Esophagus muscularis mucosa (tissue), 4 donors: ENCODE data around the gene TXN. TPM values are rescaled to one million over a fixed set of nuclear protein-coding genes. Genes with fewer than 3 reads are reported as not detected.

Experiments used
- DNase-seq: peaks from one replicate; pipeline ENCODE4 v3.0.0-alpha.2; 2017; ENCODE audit errors: extremely low spot score
- H3K27ac ChIP-seq, 4 donors: fragments of 200-600 bp; sonication (generic); replicated peaks in 1 of 4; 1 replicate in 3 of 4; 2 replicates in 1 of 4; pipeline ENCODE4 v1.5.1; 2016 to 2019; ENCODE audit warnings: mild to moderate bottlenecking in 1 of 4
- H3K27me3 ChIP-seq, 4 donors: fragments of 200-600 bp; sonication (generic); one replicate each; pipeline versions ENCODE4 v1.5.1 to v1.6.0; 2016 to 2019
- H3K36me3 ChIP-seq, 4 donors: fragments of 200-600 bp; sonication (generic); one replicate each; pipeline ENCODE4 v1.5.1; 2016 to 2019
- H3K4me1 ChIP-seq, 4 donors: fragments of 200-600 bp; sonication (generic); one replicate each; pipeline ENCODE4 v1.5.1; 2016 to 2019
- H3K4me3 ChIP-seq, 4 donors: fragments of 200-600 bp; sonication (generic); 1 replicate in 2 of 4; 2 replicates in 2 of 4; pipeline ENCODE4 v1.5.1; 2016 to 2019; ENCODE audit warnings: mild to moderate bottlenecking in 4 of 4, moderate library complexity in 1 of 4
- H3K9me3 ChIP-seq, 4 donors: fragments of 200-600 bp; sonication (generic); 1 replicate in 3 of 4; 2 replicates in 1 of 4; pipeline ENCODE4 v1.5.1; 2016 to 2019
- CTCF ChIP-seq, 3 experiments: fragments of 200-600 bp in 2 of 3; fragments of 450-650 bp in 1 of 3; sonication (generic) in 2 of 3; IDR thresholded peaks; one replicate each; pipeline ENCODE4 v1.5.1; 2017 to 2019; ENCODE audit warnings: antibody characterized with exemption in 3 of 3, mild to moderate bottlenecking in 2 of 3, moderate library complexity in 1 of 3
- EP300 ChIP-seq: sonication (generic); formaldehyde crosslinking; IDR thresholded peaks from one replicate; pipeline ENCODE4 v1.6.1; 2017; ENCODE audit warnings: antibody characterized with exemption
- POLR2A ChIP-seq: fragments of 450-650 bp; IDR thresholded peaks from one replicate; pipeline ENCODE4 v1.6.1; 2017; ENCODE audit warnings: antibody characterized with exemption, moderate library complexity, mild to moderate bottlenecking, low read depth
- POLR2AphosphoS5 ChIP-seq, 2 donors: sonication (generic); formaldehyde crosslinking; IDR thresholded peaks; one replicate each; pipeline ENCODE4 v1.6.1; 2017; ENCODE audit warnings: antibody characterized with exemption in 2 of 2
- WGBS: methylation state at CpG from one replicate; pipeline ENCODE4 v1.1.5; 2018; 5-methylcytosine and 5-hydroxymethylcytosine counted together
- intact Hi-C: fragments of 100-400 bp; cut with DNase I; formaldehyde crosslinking; loops from one replicate; pipeline ENCODE4 v1.15.1; 2023
- total RNA-seq, 4 donors: library from RNA; depleted of rRNA; stranded (reverse); fragments of >200 nt; gene quantifications; one replicate each; pipeline versions ENCODE4 v1.1.0 to v1.2.1, GENCODE V29; 2016

Gene TXN
- total RNA-seq, 4 donors from 2014 or later: 158 to 213 (median 178) TPM

GRCh38 chr9:110282739-110283081, 26.4 kb upstream of the TXN start:
- H3K4me1 ChIP-seq: no peaks in the 10 kb centered on the region
- no peak for DNase-seq
- WGBS: 89% methylated on average over 6 of the region's 6 CpGs
- H3K27me3 ChIP-seq: no peaks in the 10 kb centered on the region
- no peaks in the 10 kb centered on the region for H3K36me3 ChIP-seq
- TF ChIP-seq POLR2A (no peak), POLR2AphosphoS5 (IDR thresholded peaks at IDR 0.05) (no peak), EP300 (no peak), CTCF (IDR thresholded peaks at IDR 0.05) (no peak)
- intact Hi-C loops: no loop called here
- no peak overlapping the region for H3K4me3 ChIP-seq
- H3K9me3 ChIP-seq: no peaks in the 10 kb centered on the region
- H3K27ac ChIP-seq: no peak overlapping the region

- TF ChIP-seq EP300: no peak
- no peak for TF ChIP-seq POLR2AphosphoS5 (IDR thresholded peaks at IDR 0.05)
- no peak for TF ChIP-seq CTCF (IDR thresholded peaks at IDR 0.05)
- TF ChIP-seq POLR2A: no peak
- Histone ChIP-seq H3K27me3 (no peaks in the 10 kb centered on the region), H3K36me3 (no peaks in the 10 kb centered on the region), H3K9me3 (no peaks in the 10 kb centered on the region), H3K4me1 (no peaks in the 10 kb centered on the region), H3K27ac (no peak overlapping the region), H3K4me3 (no peak overlapping the region)
- no peak for DNase-seq
- intact Hi-C loops: no loop called here
- WGBS: 72% methylated on average over 4 of the region's 4 CpGs
These were observed 25.9 kb upstream of the TXN start for GRCh38 chr9:110282018-110282738.

- WGBS: 69% methylated on average over 3 of the region's 3 CpGs
- no peak for DNase-seq
- Histone ChIP-seq H3K4me1 (no peaks in the 10 kb centered on the region), H3K9me3 (no peaks in the 10 kb centered on the region), H3K27ac (no peak overlapping the region), H3K4me3 (no peak overlapping the region), H3K27me3 (no peaks in the 10 kb centered on the region), H3K36me3 (no peaks in the 10 kb centered on the region)
- intact Hi-C loops: no loop called here
- TF ChIP-seq POLR2A: no peak
- no peak for TF ChIP-seq POLR2AphosphoS5 (IDR thresholded peaks at IDR 0.05)
These were observed 21.9 kb upstream of the TXN start for GRCh38 chr9:110278080-110278707.

- no peaks in the 10 kb centered on the region for H3K27me3 ChIP-seq
- intact Hi-C loops: no loop called here
- H3K9me3 ChIP-seq: no peaks in the 10 kb centered on the region
- H3K27ac ChIP-seq: no peak overlapping the region
- DNase-seq: no peak
- TF ChIP-seq EP300 (no peak), POLR2AphosphoS5 (IDR thresholded peaks at IDR 0.05) (no peak), POLR2A (no peak)
- H3K36me3 ChIP-seq: no peaks in the 10 kb centered on the region
- no peak overlapping the region for H3K4me3 ChIP-seq
- 55% methylated on average over 3 of the region's 3 CpGs for WGBS
- H3K4me1 ChIP-seq: no peaks in the 10 kb centered on the region
These were observed 20.5 kb upstream of the TXN start for GRCh38 chr9:110276781-110277180.

- intact Hi-C loops: no loop called here
- Histone ChIP-seq H3K36me3 (no peaks in the 10 kb centered on the region), H3K4me3 (no peak overlapping the region), H3K9me3 (no peaks in the 10 kb centered on the region), H3K27ac (no peak overlapping the region), H3K27me3 (no peaks in the 10 kb centered on the region), H3K4me1 (no peaks in the 10 kb centered on the region)
- 88% methylated on average over 3 of the region's 3 CpGs for WGBS
- TF ChIP-seq EP300: no peak
- no peak for TF ChIP-seq CTCF (IDR thresholded peaks at IDR 0.05)
- no peak for TF ChIP-seq POLR2AphosphoS5 (IDR thresholded peaks at IDR 0.05)
- TF ChIP-seq POLR2A: no peak
- no peak for DNase-seq
These were observed 14.1 kb upstream of the TXN start for GRCh38 chr9:110270211-110270995.
